DMS53 treated with DMSO at 0.1 percent for 48 hours (cell line): Measurements from ENCODE around the gene PPP1R12A.

ENCODE experiments used
- DNase-seq: peaks from one replicate; lab custom pipeline; 2025; ENCODE audit not compliant: unreplicated experiment; lab: John Stamatoyannopoulos, UW

Gene PPP1R12A

GRCh38 chr12:79935624-79936345 lies 888 bp upstream of the PPP1R12A start:
- peak; percentile 69 for DNase-seq

GRCh38 chr12:79934281-79935020 lies 446 bp downstream of the PPP1R12A start:
- DNase-seq: peak; percentile 51

GRCh38 chr12:79933532-79934264 lies 1.2 kb downstream of the PPP1R12A start:
- DNase-seq: no peak

- no peak for DNase-seq
Measured at GRCh38 chr12:79933043-79933442, 1.9 kb downstream of the PPP1R12A start.

GRCh38 chr12:79932357-79932756 lies 2.5 kb downstream of the PPP1R12A start:
- DNase-seq: no peak

- DNase-seq: no peak
Measured at GRCh38 chr12:79929065-79929464, 5.8 kb downstream of the PPP1R12A start.

- DNase-seq: no peak
Measured at GRCh38 chr12:79927772-79928474, 7.0 kb downstream of the PPP1R12A start.

- no peak for DNase-seq
Measured at GRCh38 chr12:79926951-79927350, 7.9 kb downstream of the PPP1R12A start.

- no peak for DNase-seq
Measured at GRCh38 chr12:79925492-79925891, 9.4 kb downstream of the PPP1R12A start.

GRCh38 chr12:79921786-79922185 lies 13.1 kb downstream of the PPP1R12A start:
- DNase-seq: no peak

- DNase-seq: no peak
Measured at GRCh38 chr12:79920421-79921238, 14.3 kb downstream of the PPP1R12A start.

GRCh38 chr12:79919762-79920161 lies 15.1 kb downstream of the PPP1R12A start:
- no peak for DNase-seq

GRCh38 chr12:79916826-79917225 lies 18.1 kb downstream of the PPP1R12A start:
- DNase-seq: no peak

- no peak for DNase-seq
Measured at GRCh38 chr12:79911889-79912656, 22.8 kb downstream of the PPP1R12A start.

- no peak for DNase-seq
Measured at GRCh38 chr12:79908366-79908765, 26.5 kb downstream of the PPP1R12A start.

- no peak for DNase-seq
Measured at GRCh38 chr12:79901506-79901905, 33.4 kb downstream of the PPP1R12A start.

- no peak for DNase-seq
Measured at GRCh38 chr12:79900951-79901350, 33.9 kb downstream of the PPP1R12A start.

GRCh38 chr12:79900199-79900598 lies 34.7 kb downstream of the PPP1R12A start:
- DNase-seq: no peak

GRCh38 chr12:79897617-79898016 lies 37.3 kb downstream of the PPP1R12A start:
- no peak for DNase-seq

GRCh38 chr12:79895804-79896203 lies 39.1 kb downstream of the PPP1R12A start:
- no peak for DNase-seq
